COLO668 (cell line): ENCODE results near the gene MSL1.

Source experiments
- DNase-seq: peaks from one replicate; lab custom pipeline; 2025; ENCODE audit not compliant: unreplicated experiment; lab: John Stamatoyannopoulos, UW

MSL1 gene

GRCh38 chr17:40104594-40105486 lies 16.9 kb upstream of the MSL1 start:
- no peak for DNase-seq

DNA sequence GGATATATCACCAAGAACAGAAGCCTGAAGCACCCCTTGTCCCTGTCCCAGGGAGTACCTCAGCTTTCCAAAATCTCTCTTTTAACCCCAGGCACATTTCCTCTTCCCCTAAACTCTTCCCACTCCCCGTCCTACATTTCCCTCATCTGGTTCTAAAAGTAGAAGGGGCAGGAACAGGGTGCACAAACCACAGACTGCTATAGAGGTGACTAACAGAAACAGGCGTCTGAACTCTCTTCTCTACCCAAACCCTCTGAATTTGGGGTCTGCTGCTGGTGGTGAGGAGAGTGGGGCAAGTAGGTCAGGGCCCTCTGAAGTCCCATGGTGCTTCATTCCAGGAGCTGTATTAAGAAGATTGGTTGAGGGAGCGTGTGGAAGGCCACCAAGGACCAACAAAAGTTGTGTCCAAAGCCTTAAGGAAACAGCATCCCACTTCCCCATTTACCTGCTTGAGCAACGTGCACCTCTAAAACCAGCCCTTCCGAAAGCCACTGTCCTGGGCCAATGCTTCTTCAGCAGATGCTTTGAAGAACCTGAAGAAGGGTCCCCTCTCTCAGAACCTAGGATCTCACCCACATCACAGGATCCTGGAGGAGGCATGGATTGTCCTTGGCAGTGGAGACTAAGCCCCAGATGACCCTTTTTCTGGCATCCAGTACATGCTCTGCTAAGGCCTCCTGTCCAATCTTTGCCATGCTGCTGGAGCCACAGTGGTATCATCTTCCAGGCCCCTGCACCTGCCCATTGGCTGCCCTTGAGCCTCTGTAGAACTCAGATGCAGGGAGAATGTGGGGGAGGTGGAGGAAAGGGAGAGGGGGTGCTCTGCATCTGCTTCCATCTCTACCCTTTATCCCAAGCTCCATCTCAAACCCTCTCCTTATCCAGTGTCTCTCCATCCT lies 15.7 kb upstream of the MSL1 start:
- no peak for DNase-seq

DNA sequence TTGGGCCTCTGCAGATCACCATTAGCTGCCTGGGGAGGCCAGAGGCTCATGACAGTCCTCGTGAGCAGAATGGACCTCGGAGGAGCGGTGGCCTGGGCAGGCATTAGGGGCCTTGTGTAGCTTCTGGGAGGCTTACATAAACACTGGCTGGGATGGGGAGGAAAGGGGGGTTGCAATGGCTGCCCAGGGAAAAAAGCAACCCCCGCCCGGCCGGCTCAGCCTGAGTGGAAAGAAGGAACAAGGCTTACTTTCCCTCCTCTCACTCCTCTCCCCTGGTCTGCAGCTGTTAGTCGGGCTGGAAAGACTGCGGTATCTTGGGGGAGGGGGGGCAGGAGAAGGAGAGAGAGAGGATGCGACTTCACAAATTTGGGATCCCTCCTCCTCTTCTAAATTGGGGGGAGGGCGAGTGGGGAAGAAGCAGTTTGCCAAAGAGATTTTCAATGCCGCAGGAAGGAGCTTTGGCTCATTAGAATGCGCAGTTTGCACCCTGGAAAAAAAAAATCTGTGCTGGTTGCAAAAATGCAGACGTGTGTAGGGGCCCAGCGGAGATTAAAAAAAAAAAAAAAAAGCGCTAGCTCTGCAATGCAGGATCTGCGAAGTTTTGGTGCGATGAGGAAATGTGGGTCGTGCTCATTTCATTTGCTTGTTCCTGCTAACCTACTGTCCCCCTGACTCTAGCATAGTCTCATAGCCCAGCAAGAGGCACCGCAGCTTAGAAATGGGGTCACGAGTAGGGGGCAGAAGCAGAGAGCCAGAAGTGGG lies 14.8 kb upstream of the MSL1 start:
- DNase-seq = no peak

DNA sequence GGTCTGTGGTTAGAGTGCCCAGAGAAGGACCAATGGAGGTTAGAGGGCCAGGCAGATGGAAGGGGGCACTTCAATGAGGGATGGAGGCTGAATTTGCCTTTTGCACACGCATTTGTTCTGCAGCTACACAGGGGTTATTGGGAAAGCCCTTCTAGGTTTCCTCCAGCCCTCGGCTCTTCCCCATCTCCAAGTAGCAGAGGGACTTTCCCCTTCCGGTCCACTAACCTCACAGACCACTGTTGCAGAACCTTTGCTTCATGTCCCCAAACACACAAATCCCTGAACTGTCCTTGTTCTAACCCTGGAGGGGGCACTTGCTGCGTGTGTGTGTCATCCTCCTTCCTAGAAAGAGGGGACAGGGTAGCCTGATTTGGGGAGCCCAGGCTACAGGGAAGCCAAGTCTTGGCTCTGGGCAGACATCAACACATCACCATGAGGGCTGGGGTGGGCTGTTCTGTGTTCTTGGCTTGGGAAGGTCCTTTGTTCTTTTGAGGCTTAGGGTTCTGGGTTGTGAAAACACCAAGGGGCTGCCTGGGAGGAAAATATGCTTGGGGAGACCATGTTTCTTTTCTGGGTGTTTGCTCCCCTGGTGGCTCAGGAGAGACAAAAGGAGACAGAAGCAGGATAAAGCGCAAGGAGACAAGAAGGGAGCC lies 14.1 kb upstream of the MSL1 start:
- no peak for DNase-seq

GRCh38 chr17:40108970-40109824 lies 12.6 kb upstream of the MSL1 start:
- DNase-seq = no peak

DNA sequence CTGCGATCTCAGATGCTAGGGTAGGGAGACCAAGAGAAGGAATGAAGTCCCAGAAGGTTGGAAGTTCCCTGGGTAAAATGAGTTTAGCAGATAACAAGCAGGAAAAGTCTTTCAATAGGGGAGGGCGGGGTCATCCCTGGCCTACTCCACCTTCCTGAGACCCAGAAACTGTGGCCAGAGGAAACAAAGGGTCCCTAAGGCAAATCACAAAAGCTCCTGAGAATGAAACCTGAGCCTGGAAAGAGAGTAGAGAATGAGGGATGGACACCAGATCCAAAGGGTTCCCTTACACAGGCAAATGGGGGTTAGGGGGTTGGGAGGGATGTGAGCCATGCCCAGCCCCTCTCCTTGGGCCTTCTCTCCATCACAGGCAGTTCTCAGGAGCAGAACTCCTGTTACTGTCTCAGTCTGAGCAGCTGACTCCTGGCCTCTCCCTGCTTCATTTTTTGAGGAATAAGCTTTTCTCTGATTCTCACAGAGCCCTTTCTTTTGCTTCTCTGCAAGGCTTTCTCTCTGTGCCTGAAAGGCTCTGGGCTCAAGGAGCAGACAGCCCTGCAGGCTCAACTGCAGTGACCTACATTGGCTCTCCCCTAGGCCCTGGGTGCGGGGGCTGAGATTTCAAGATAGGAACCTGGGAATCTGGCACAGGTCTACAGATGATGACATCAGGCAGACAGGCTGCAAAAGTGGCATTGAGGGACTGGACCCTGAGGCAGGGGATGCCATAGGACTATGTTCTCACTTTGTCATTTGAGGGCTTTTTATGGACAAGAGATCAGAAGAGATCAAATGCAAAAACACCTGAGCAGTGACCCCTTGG lies 11.5 kb upstream of the MSL1 start:
- DNase-seq = no peak

DNA sequence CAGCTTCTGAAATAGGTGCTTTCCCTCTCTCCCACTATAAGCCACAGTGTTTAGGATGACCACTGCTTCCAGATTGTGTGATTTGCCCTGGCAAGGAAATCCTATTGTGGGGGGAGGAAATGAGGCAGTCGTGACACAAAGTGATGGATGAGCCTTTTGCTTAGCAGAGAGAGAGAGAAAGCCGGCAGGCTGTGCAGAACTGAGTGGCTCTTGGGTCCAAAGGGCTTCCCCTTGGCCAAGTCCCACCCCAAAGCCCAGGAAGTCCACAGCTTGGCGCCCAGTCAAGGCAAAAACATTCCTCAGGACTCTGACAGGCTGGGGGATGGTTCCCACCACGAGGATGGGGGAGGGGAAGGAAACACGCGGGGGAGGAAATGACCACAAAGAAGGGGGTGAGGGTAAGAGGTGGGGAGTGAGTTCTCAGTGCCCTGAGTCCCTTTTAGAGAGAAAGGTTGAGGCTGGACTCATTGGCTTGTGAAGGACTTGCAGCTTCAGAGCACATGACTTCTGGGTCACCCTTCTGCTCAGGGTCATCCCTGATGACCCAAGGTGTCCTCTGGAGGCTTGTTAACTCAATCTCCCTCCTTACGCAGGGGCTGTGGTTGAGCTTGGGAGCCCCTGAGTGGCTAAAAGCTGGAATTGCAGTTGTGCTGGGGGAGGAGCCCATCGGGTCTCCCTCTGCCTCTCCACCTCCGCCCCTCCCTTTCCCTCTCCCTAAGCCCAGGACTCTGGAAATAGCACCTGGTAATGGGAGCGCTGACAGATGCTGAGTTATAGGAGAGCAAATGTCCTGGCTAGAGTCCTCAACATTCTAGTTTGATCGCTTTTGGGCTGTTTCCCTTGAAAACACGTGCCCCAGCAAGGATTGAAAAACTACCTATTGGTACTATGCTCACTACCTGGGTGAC lies 10.3 kb upstream of the MSL1 start:
- DNase-seq = peak; percentile 77

DNA sequence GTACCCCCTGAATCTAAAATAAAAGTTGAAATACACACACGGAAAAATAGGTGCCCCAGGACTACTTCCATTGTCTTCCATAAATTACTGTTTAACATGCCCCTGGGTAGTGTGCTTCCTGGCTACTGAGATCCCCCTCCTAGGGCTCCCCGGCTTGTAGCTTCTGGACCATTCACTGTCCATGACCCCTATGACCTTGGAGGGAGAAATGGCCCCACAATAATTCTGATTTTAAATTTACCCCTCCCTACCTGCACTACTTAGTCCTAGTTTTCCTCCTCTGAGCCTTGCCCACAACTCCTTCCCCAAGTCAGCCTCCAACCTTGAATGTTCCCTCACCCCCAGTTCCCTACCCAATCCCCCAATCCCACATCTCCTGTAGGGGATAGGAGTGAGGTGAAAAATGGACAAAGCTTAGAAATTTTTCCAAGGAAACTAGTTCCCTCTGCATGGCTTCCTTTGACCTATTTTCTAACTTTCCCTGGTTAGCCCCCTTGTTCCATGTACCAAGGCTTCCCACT lies 9.5 kb upstream of the MSL1 start:
- no peak for DNase-seq

GRCh38 chr17:40112718-40113109 lies 9.1 kb upstream of the MSL1 start:
- DNase-seq = no peak

GRCh38 chr17:40113110-40113906 lies 8.5 kb upstream of the MSL1 start:
- peak; percentile 87 for DNase-seq

- no peak for DNase-seq
These were observed 7.9 kb upstream of the MSL1 start for GRCh38 chr17:40113907-40114245.

DNA sequence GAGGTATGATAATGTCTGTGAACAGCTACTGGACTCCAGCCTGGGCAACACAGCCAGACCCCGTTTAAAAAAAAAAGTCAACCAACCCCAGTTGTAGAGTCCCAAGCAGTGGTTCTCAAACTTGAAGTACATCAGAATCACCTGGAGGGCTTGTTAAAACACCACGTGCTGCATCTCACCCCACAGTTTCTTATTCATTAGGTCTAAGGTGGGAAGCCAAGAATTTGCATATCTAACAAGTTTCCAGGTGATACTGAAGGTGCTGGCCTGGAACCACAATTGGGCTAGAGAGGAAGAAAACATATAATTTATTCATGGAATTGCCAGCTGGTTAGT lies 6.7 kb upstream of the MSL1 start:
- no peak for DNase-seq

DNA sequence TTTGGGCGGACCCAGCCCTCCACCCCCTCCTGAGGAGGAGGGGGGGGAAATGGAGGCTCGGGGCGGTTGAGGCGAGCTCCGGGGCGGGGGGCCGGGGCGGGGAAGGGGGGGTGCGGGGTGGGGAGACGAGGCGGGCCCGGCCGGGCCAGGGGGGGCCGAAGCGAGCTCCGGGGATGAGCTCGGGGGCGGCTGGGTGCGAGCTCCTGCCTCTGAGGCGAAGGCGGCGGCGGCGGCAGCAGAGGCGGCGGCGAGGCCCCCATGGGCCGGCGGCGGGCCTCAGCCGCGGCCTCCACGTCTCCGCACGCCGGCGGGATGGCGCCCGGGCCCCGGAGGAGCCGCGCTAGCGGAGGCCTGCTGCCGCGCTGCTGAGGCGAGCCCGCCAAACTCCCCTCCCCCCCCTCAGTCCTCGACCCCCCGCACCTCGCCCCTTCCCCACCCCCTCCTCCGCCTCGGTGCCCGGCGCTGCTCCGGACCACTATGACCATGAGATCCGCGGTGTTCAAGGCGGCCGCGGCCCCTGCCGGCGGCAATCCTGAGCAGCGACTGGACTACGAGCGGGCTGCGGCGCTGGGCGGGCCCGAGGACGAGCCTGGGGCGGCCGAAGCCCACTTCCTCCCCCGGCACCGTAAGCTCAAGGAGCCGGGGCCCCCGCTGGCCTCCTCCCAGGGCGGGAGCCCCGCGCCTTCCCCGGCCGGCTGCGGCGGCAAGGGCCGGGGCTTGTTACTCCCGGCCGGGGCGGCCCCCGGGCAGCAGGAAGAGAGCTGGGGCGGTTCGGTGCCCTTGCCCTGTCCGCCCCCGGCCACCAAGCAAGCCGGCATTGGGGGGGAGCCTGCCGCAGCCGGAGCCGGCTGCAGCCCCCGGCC lies 596 bp downstream of the MSL1 start:
- DNase-seq = peak; percentile 51

DNA sequence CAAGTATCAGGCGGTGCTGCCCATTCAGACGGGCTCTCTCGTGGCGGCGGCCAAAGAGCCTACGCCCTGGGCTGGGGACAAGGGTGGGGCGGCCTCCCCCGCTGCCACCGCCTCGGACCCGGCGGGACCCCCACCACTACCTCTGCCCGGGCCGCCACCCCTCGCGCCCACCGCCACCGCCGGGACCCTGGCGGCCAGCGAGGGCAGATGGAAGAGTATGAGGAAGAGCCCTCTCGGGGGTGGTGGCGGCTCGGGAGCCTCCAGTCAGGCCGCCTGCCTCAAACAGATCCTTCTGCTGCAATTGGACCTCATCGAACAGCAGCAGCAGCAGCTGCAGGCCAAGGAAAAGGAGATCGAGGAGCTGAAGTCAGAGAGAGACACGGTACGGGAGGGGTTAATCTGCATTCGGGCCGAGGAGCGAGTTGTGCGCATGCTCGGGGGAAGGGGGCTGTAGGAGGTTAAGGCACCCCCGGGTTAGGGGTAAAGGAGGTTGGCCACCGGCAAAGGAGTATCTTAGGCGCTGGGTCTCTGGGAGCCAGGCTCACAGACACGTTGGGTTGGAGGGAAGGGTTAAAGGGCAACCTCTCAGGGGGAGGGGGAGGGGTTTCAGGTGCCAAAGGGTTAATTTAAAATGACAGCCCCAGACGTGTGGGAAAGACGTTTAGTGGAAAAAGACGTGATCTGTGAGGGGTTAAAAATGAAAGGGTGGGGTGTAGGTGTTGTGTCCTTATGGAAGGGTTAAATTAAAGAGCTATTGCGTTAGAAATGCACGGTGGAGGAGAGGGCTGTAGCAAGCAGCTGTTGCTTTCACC lies 1.4 kb downstream of the MSL1 start:
- peak; percentile 33 for DNase-seq

DNA sequence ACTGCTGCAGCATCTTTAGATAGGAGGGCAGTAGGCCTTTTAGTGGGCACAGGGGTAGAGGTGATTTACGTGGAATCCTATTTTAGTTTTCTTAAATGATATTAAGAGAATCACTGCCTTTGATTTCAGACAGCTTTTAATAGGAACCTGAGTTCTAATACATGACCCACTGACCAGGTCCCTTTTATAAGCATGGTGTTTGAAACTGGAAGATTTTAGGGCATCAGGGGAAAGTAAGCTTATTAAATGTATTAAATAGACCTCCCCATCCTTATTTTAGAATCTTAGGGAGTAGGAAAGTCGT lies 2.0 kb downstream of the MSL1 start:
- DNase-seq = no peak
